Lung (tissue), 12 donors: ENCODE data around the gene MOSMO. TPM values are rescaled to one million over a fixed set of nuclear protein-coding genes. Genes with fewer than 3 reads are reported as not detected.
"Not testable (repeated sequence)": the region's sequence is repeated elsewhere in the genome, so short reads cannot be mapped to it uniquely, and the experiment has no call there.

Source experiments
- ATAC-seq: fragments of 200-7000 bp; cut with Tn5 transposase; one replicate; pipeline ENCODE4 v1.9.1; 2020; ENCODE audit warnings: moderate number of reproducible peaks; ENCODE audit not compliant: insufficient read depth, low FRiP score
- DNase-seq, 3 donors: peaks; one replicate each; pipeline ENCODE4 v3.0.0-alpha.2; 2013 to 2017
- H3K27ac ChIP-seq, 2 donors: one replicate each; pipeline ENCODE4 v1.5.1; 2013; ENCODE audit warnings: mild to moderate bottlenecking in 2 of 2, moderate library complexity in 2 of 2, control low read depth in 1 of 2, inconsistent platforms in 1 of 2, low read depth in 1 of 2, low read length in 1 of 2
- H3K27me3 ChIP-seq, 3 donors: one replicate each; pipeline ENCODE4 v1.5.1; 2013; ENCODE audit warnings: low read length in 2 of 3; ENCODE audit not compliant: control insufficient read depth in 3 of 3, insufficient read depth in 3 of 3
- H3K36me3 ChIP-seq, 4 donors: one replicate each; pipeline ENCODE4 v1.5.1; 2013; ENCODE audit warnings: low read length in 4 of 4, mild to moderate bottlenecking in 1 of 4, moderate library complexity in 1 of 4; ENCODE audit not compliant: control insufficient read depth in 4 of 4, insufficient read depth in 4 of 4
- H3K4me1 ChIP-seq, 5 donors: one replicate each; pipeline ENCODE4 v1.5.1; 2013; ENCODE audit warnings: low read length in 5 of 5, mild to moderate bottlenecking in 2 of 5, moderate library complexity in 1 of 5; ENCODE audit not compliant: control insufficient read depth in 5 of 5, insufficient read depth in 5 of 5
- H3K4me3 ChIP-seq: one replicate; pipeline ENCODE4 v1.5.1; 2013; ENCODE audit warnings: mild to moderate bottlenecking, control low read depth, moderate library complexity
- H3K9ac ChIP-seq, 2 donors: one replicate each; pipeline ENCODE4 v1.5.1; 2013; ENCODE audit warnings: low read length in 2 of 2, control low read depth in 1 of 2; ENCODE audit not compliant: insufficient read depth in 1 of 2
- H3K9me3 ChIP-seq, 4 donors: one replicate each; pipeline ENCODE4 v1.5.1; 2013; ENCODE audit warnings: low read length in 3 of 4, mild to moderate bottlenecking in 1 of 4, moderate library complexity in 1 of 4; ENCODE audit not compliant: control insufficient read depth in 4 of 4, insufficient read depth in 3 of 4
- CTCF ChIP-seq: IDR thresholded peaks from 2 replicates; pipeline ENCODE4 v1.5.1; 2012; ENCODE audit warnings: mild to moderate bottlenecking; ENCODE audit errors: control extremely low read depth, extremely low read depth
- WGBS, 2 donors: extraction: QIAGEN DNeasy Blood & Tissue Kit; methylation state at CpG; one replicate each; pipeline ENCODE4 v1.1.7; 2013; 5-methylcytosine and 5-hydroxymethylcytosine counted together
- polyA plus RNA-seq, 2 donors: library from polyadenylated mRNA; stranded (reverse); fragments of 200-250 nt; gene quantifications; one replicate each; pipeline ENCODE4 v1.2.1, GENCODE V29; 2013
- total RNA-seq, 2 donors: library from RNA; depleted of rRNA in 1 of 2; stranded (reverse); fragments of >200 nt in 1 of 2; gene quantifications; one replicate each; pipeline ENCODE4 v1.2.1, GENCODE V29; 2014 to 2021
- donor health status: control.
- donor health status: control.
- donor health status: Bipolar disorder and iron deficiency.
- donor health status: healthy.
- donor health status: DM: yes; HTN: yes; CAD: no.

MOSMO gene
- total and polyA plus RNA-seq, 4 donors = 10.3 to 30.6 (median 11.3) TPM

- no peak for ATAC-seq
- Histone ChIP-seq H3K9me3 (no peaks in the 10 kb centered on the region), H3K4me3 (no peak overlapping the region), H3K27me3 (no peaks in the 10 kb centered on the region), H3K36me3 (no peaks in the 10 kb centered on the region), H3K27ac (no peak overlapping the region), H3K4me1 (peaks cover 0 to 2% (median 0%) of the 10 kb centered on the region in 5 donors), H3K9ac (no peak overlapping the region)
- DNase-seq = no peak
- 86 to 87% methylated on average over 9 of the region's 9 CpGs for WGBS, 2 donors
- TF ChIP-seq CTCF = no peak
Measured at GRCh38 chr16:21996923-21997696, 10.8 kb upstream of the MOSMO start.

DNA sequence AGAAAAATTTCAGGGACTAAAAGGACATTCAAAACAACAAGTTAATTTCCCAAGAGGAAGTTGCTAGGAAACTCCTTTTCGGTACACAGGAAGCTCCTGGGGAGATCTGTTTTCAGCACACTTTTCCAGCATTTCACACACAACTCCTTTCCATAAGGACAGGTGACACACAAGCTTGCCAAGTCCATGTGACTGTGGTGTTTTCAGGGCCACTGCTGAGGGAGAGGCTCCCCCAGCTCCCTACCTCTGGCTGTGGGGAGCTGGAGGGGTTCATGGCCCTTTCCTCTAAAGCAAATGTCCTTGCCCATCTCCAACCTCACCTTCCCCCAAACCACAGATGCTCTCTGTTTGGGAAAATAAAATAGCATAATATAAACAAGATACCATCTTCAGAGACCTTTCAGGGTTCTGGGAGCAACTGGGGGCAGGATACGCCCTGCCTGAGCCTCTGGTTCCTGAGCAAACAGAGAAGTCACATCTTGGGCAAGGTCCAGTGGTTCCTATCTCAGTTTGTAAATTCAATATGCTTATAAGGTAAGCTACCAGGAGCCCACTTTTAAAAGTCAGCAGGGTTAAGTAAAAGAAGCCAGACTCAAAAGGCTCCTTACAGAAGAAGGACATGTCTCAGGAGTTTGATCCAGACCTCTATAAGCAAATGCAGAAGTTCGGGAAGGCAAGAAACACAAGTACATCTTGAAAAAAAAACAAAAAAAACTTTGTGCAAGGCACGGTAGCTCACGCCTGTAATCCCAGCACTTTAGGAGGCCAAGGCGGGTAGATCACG lies 10.0 kb upstream of the MOSMO start:
- Histone ChIP-seq H3K9me3 (no peaks in the 10 kb centered on the region), H3K9ac (no peak overlapping the region), H3K27ac (peak overlapping the region in 1 of 2 donors; percentile 71), H3K36me3 (no peaks in the 10 kb centered on the region), H3K4me1 (peaks cover 0 to 2% (median 0%) of the 10 kb centered on the region in 5 donors), H3K27me3 (no peaks in the 10 kb centered on the region), H3K4me3 (no peak overlapping the region)
- TF ChIP-seq CTCF = no peak
- ATAC-seq (no peak), DNase-seq (peak in 1 of 3 donors; percentile 9)
- 71 to 82% methylated on average over 7 of the region's 7 CpGs for WGBS, 2 donors

DNA sequence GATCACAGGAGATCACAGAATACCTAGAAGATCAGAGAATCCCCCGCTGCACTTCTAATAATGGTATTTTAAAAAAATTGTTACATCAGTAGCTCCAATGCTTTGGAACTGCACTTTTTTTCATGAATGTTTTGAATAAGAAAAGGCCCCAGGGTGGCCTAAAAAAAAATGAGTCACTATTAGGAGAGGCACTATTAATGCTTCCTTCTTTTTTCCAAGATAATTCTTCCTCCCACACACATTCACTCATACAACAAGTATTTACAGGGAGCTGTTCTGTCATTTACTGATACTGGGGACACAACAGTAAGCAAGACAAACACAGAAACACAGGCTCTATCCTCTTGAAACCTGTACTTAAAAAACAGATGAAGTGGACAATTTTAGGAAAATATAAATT lies 6.3 kb upstream of the MOSMO start:
- no peak for DNase-seq
- peak; percentile 27 for ATAC-seq
- Histone ChIP-seq H3K27me3 (no peaks in the 10 kb centered on the region), H3K4me1 (peaks cover 0 to 15% (median 2%) of the 10 kb centered on the region in 5 donors), H3K27ac (no peak overlapping the region), H3K36me3 (no peaks in the 10 kb centered on the region), H3K9me3 (no peaks in the 10 kb centered on the region), H3K9ac (no peak overlapping the region), H3K4me3 (no peak overlapping the region)
- no peak for TF ChIP-seq CTCF
- whole genome bisulfite sequencing, 2 donors = 59 to 78% methylated on average over 1 of the region's 1 CpG

DNA sequence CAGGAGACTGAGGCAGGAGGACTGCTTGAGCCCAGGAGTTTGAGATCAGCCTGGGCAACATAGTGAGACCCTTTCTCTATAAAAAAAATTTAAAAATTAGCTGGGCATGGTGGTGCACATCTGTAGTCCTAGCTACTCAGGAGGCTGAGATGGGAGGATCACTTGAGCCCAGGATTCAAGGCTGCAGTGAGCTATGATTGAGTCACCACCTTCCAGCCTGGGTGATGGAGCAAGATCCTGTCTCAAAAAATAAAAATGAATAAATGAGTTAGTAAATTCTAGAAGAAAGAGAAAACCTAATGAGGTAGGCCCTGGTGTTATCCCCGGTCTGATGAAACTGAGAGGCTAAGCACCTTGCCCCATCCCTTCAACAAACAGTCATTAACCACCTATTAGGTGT lies 5.9 kb upstream of the MOSMO start:
- not testable (repeated sequence) for H3K36me3 ChIP-seq, DNase-seq, H3K9me3 ChIP-seq, ATAC-seq, H3K27me3 ChIP-seq, H3K9ac ChIP-seq, H3K4me3 ChIP-seq, H3K27ac ChIP-seq
- peaks cover 0 to 17% (median 4%) of the 10 kb centered on the region in 5 donors for H3K4me1 ChIP-seq
- WGBS, 2 donors = 89 to 94% methylated on average over 1 of the region's 1 CpG
